ENCODE data around the gene ADPRH. TPM values are rescaled to one million over a fixed set of nuclear protein-coding genes. Genes with fewer than 3 reads are reported as not detected.

Gene ADPRH
- polyA plus RNA-seq, 2 of the 4 experiments (the other 2 are of a cell fraction) = 3.7 to 3.8 TPM

- FAIRE-seq (no peak), ATAC-seq (no peak), DNase-seq (ENCODE audit: low read depth in 1 of 2, low spot score in 1 of 2) (no peak)
- no peak overlapping the region for H3K4me3 ChIP-seq
- ChIA-PET POLR2A (no interaction called here), CTCF (no interaction called here)
- H3K27ac ChIP-seq = no peak overlapping the region
- no peaks in the 10 kb centered on the region for H3K4me1 ChIP-seq
- no peak overlapping the region for H3K4me2 ChIP-seq
- no peaks in the 10 kb centered on the region for H3K9me3 ChIP-seq
- no peak for TF ChIP-seq ZSCAN20 (CRISPR knock-in tag; IDR thresholded peaks at IDR 0.05)
- TF ChIP-seq USF2 (IDR thresholded peaks at IDR 0.05) = no peak
- no peak for TF ChIP-seq MAZ (IDR thresholded peaks at IDR 0.05; ENCODE audit: borderline replicate concordance, low read depth, low read length)
- TF ChIP-seq RNF2 (IDR thresholded peaks at IDR 0.05; ENCODE audit: borderline replicate concordance, low read depth) = no peak
- TF ChIP-seq POLR2AphosphoS2 (conservative IDR thresholded peaks at IDR 0.05; ENCODE audit: low read length) = no peak
- WGBS (ENCODE audit: missing lambda C conversion rate) = 74% methylated on average over 9 of the region's 9 CpGs
These were observed 28.9 kb upstream of the ADPRH start for GRCh38 chr3:119550192-119550910.

- CTCF ChIA-PET = interaction anchor here (2.0 kb wide), 1 partner anchor 130 kb away, joined by 4 read pairs; no protein-coding TSS in a partner anchor
- Histone ChIP-seq H3K4me3 (no peak overlapping the region), H3K4me1 (no peaks in the 10 kb centered on the region), H3K9me3 (no peaks in the 10 kb centered on the region), H3K27ac (no peak overlapping the region), H3K4me2 (no peak overlapping the region)
- TF ChIP-seq ZSCAN20 (CRISPR knock-in tag; IDR thresholded peaks at IDR 0.05) (no peak), GATA3 (IDR thresholded peaks at IDR 0.05; ENCODE audit: borderline replicate concordance) (no peak), FOSL2 (IDR thresholded peaks at IDR 0.05) (no peak), FOSL2 (CRISPR knock-in tag; IDR thresholded peaks at IDR 0.05) (no peak), MAX (IDR thresholded peaks at IDR 0.05) (no peak), HDAC2 (IDR thresholded peaks at IDR 0.05) (no peak), RNF2 (IDR thresholded peaks at IDR 0.05; ENCODE audit: borderline replicate concordance, low read depth) (no peak), HES2 (IDR thresholded peaks at IDR 0.05) (no peak), HOXB13 (CRISPR knock-in tag; IDR thresholded peaks at IDR 0.05; ENCODE audit: low read depth) (no peak), ATOH8 (CRISPR knock-in tag; IDR thresholded peaks at IDR 0.05; ENCODE audit: low read depth) (no peak), CTCF (IDR thresholded peaks at IDR 0.05) (no peak), RARB (CRISPR knock-in tag; IDR thresholded peaks at IDR 0.05) (no peak), HMGXB4 (CRISPR knock-in tag; IDR thresholded peaks at IDR 0.05; ENCODE audit: borderline replicate concordance) (no peak), CHD2 (IDR thresholded peaks at IDR 0.05; ENCODE audit: low read length, partially characterized antibody) (no peak), REST (IDR thresholded peaks at IDR 0.05) (no peak), EP300 (IDR thresholded peaks at IDR 0.05) (no peak), CHD4 (IDR thresholded peaks at IDR 0.05; ENCODE audit: borderline replicate concordance) (no peak), NPAS2 (CRISPR knock-in tag; IDR thresholded peaks at IDR 0.05; ENCODE audit: borderline replicate concordance) (no peak), CBX2 (IDR thresholded peaks at IDR 0.05; ENCODE audit: borderline replicate concordance, low read depth) (no peak), NR3C1 (IDR thresholded peaks at IDR 0.05) (no peak), MYC (IDR thresholded peaks at IDR 0.05; ENCODE audit: borderline replicate concordance, low read length) (no peak)
- WGBS (ENCODE audit: missing lambda C conversion rate) = 81% methylated on average over 5 of the region's 5 CpGs
- no peak for FAIRE-seq
- no peak for DNase-seq (ENCODE audit: low read depth in 1 of 2, low spot score in 1 of 2)
- POLR2A ChIA-PET = no interaction called here
- ATAC-seq = no peak
These were observed 27.7 kb upstream of the ADPRH start for GRCh38 chr3:119551598-119551997.

Measured in A549 (cell line).